Activated CD4-positive, alpha-beta T cell treated with anti-CD3 and anti-CD28 coated beads for 48 hours (primary cell): ENCODE measurements around the gene FRAS1.

Experiments used
- DNase-seq: peaks from one replicate; pipeline ENCODE4 v3.0.0-alpha.2; 2020

Gene FRAS1

GRCh38 chr4:78337244-78338020, 280.3 kb downstream of the FRAS1 start:
- no peak for DNase-seq

GRCh38 chr4:78342125-78342524, 285.0 kb downstream of the FRAS1 start:
- no peak for DNase-seq

DNA sequence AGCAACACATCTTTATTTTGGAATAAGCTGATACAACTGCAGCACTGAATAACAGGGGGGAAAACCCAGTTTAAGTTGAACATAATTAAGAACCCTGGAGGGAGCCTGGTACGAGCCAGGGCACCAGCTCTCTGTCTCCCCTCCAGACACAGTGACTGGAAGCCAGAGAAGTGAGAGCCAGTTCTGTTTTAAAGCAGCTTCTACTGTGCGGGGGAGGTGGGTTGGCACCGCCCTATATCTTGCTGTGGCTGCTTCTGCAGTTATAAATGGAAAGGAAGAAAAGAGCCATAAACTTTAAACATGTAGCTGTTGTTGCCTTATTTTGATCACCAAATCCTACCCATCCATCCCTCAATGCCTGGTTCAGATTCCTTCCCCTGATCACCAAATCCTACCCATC, 286.6 kb downstream of the FRAS1 start:
- no peak for DNase-seq

DNA sequence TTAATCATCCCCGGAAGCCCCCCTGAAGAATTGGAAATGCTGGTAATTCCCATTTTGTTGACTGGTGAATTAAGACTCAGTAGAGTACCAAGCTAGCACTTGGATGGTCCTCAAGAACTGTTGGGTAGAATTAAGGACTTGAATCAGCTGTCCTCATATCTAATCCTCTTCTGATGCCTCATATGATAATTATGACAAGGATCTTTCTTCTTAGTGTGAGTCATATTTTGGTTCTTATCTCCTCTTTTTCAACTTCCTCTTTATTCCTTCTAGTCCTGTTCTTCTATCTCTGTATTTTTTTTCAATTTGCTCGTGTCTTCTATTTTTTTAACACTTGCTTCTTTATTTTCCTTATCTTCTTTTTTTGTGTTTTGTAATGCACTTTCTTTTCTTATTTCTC, 288.1 kb downstream of the FRAS1 start:
- no peak for DNase-seq

DNA sequence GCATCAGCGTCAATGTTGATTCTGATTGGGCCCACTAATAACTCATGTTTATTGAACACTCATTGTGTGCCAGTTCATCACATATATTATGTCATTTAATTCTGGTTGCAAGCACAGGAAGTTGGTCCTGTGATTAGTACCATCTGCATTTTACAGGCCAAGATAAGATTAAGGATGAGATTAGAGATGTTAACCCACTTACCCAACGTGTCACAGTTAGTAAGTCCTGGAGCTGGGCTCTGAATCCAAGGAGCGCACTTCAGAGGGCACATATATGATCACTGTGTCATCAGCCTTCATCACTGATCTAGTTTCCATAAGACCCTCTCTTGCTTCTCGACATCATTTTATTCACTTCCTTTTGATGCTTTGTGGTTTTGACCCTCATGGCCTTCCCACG, 289.1 kb downstream of the FRAS1 start:
- no peak for DNase-seq

- DNase-seq = no peak
Observed at GRCh38 chr4:78347527-78347926, 290.4 kb downstream of the FRAS1 start.

GRCh38 chr4:78353921-78354320, 296.8 kb downstream of the FRAS1 start:
- DNase-seq = no peak

DNA sequence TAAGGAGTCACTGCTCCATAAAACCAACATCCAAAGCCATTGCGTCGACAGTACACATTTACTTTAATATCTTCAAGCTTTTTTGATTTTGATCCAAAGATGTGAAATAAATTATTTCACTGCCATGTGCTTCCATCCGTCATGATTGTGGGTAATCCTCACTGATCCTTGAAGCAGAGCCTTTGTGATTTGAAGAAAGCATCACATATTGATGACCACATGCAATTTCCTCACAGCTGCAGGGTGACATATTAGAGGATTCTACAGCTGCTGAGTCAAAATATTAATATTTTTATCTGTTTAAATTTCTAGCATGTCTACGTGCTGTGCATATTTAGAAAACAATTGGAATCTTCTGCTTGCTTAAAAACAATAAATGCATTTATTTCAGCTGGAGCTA, 297.7 kb downstream of the FRAS1 start:
- no peak for DNase-seq

- DNase-seq = no peak
Observed at GRCh38 chr4:78355306-78355705, 298.2 kb downstream of the FRAS1 start.

- no peak for DNase-seq
Observed at GRCh38 chr4:78356251-78356786, 299.2 kb downstream of the FRAS1 start.

- no peak for DNase-seq
Observed at GRCh38 chr4:78357122-78357521, 300.0 kb downstream of the FRAS1 start.

DNA sequence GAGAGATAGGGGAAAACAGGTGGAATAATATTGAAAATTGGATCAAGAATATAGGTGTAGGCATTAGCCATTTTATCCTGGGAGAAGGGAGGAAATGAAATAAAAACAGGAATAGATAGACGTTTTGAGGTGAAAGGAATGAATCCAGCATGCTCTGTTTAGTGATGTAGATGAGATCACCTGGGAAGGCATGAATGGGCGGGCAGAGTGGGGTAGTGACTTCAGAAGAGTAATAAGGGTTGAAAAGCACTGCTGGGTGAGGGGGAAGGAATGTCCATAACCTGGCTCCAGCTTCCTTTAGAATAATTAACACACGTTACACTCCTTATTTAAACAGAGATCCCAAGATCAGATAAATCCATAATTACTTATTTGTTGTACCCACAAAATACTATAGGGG, 303.3 kb downstream of the FRAS1 start:
- DNase-seq = no peak

DNA sequence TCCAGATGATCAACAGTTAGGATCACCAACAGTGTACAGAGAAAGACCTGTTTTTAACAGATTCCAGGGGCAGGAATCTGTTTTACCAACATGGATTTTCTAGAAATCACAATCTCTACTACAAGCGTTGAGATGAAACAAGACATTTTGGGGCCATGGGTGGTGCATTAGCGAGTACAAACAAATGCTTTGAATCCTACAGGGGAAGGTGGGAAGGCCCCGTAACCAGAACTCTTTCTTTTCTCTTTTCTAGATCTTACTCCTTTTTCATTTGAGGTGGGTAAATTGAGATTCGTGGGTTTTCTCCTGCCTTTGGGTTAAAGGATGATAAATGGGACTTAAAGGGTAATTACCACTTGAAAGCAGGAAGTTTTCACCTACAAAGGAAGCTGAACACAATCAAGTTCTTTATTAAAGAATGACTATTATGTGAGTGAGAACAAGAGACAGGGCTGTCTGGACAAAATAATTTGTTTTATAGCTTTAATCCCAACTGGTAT, 304.5 kb downstream of the FRAS1 start:
- no peak for DNase-seq

- no peak for DNase-seq
Observed at GRCh38 chr4:78362310-78362709, 305.2 kb downstream of the FRAS1 start.

DNA sequence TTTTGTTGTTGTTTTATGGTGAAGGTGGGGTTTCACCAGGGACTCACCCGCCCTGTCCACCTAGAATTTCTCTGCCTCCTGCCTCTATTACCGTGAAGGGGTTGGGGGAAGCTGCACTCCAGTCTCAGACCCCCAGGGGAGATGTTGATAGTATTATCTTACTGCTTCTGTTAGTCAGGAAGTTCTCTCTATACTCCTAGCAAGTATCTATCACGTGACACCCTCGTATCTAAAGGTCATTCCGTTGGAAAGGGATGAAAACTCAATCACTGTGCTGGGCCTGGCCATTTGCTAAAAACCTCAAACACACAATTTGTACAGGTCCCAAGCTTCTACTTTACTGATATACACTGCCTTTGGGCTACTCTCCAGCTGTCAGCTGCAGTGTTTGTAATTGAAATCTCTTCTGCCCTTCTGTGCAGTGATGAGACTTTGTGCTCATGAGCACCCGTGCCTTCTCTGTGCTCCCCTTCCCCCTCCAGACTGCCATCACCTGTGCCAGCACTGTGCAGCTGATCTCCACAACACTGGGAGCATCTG, 306.0 kb downstream of the FRAS1 start:
- no peak for DNase-seq

DNA sequence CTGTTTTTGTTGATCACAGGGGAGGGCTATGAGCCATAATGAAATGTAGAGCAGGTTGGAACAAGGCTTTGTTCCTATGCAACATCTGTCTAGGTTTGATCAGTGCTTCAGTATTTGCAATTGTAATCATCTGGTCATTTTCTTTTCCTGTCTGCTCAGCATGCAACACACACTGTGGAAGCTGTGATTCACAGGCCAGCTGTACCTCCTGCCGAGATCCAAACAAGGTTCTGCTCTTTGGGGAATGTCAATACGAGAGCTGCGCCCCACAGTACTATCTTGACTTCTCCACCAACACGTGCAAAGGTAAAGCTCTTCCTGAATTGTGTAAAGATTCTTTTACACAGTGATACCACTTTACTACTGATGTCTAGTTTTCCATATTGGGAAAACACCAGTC, 312.6 kb downstream of the FRAS1 start:
- DNase-seq = no peak

- no peak for DNase-seq
Observed at GRCh38 chr4:78370631-78371372, 313.7 kb downstream of the FRAS1 start.

- no peak for DNase-seq
Observed at GRCh38 chr4:78372355-78372988, 315.3 kb downstream of the FRAS1 start.

DNA sequence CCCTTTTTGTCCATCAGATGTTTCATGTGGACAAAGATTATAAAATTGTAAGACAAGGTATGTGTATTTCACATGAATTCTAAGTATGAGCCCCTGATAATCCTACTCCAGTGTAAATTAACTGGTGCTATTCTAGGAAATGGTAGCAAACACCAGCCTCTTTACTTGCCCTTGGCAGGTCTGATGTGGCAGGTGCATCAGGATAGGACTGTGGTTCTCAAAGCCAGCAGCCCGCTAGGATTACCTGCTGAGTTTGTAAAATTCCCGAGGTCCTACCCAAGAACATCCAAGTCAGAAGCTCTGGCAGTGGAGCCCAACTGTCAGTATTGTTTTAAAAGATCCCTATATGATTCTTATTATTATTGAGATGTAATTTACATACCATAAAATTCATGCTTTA, 320.4 kb downstream of the FRAS1 start:
- DNase-seq = no peak

DNA sequence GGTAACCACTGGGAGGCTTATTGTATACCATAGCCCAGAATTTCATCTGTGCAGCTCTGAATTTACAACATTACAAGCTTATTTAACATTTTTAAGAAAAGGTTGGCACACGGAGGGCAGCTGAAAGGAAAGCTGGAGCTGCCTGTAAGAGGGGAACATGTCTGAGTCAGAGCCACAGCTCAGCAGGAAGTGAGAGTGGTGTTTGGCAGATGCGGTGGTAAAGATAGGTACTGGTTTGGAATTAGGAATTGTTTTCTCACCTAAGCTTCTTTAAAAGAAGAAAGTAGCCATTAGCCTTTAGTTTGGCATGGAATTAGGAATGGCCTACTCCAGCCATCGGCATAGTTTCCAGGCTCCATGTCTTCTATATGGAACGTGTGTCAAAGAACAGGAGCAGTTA, 321.9 kb downstream of the FRAS1 start:
- no peak for DNase-seq

DNA sequence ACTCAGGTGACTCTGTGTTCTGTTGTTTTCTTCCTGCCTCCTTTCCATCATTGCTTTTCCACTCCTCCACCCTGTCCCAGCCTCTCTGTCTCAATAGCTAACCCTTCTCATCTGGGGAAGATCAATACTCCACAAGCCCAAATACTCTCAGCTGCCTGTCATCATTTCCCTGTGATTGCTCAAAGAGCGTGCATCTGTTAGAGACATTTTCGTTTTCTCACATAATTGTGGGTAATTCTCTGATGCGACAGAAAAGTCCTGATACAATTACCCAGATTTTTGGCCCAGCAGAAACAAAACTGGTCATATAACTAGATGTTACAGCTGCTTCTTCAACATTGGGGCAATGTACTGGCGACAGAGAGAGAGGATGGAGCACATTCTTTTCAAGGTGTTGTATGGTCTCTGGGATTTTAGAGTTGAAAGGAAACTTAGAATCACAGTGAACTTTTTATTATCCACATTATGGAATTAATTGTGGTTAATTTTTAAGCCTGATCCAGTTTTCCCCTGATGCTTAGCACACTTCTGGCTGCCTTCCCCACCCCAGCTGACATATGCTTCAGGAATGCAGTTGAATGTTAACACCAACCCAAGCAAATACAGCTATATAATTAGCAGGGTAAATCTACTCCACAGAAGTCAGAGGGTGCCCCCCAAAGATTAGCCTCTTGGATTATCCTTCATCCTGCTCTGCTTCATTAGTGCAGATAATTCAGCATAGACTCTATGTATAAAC, 323.0 kb downstream of the FRAS1 start:
- no peak for DNase-seq

GRCh38 chr4:78386679-78387078, 329.6 kb downstream of the FRAS1 start:
- no peak for DNase-seq

DNA sequence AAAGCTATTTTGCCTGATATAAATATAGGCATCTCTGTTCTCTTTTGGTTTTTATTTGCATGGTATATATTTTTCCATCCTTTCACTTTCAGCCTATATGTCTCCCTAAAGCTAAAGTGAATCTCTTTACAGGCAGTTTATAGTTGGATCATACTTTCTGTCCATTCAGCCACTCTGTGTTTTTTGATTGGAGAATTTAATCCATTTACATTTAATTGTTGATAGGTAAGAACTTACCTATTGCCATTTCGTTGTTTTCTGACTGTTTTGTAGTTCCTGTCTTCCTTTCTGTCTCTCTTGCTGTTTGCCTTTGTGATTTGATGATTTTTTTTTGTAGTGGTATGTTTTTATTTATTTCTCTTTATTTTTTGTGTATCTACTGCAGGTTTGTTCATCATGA, 338.5 kb downstream of the FRAS1 start:
- no peak for DNase-seq
